PC-3 (cell line): ENCODE data around the gene RHOV. TPM values are rescaled to one million over a fixed set of nuclear protein-coding genes. Genes with fewer than 3 reads are reported as not detected.

Experiments used
- ATAC-seq: fragments of 200-7000 bp; cut with Tn5 transposase; 2 replicates; pipeline ENCODE4 v1.9.1; 2020; ENCODE audit warnings: mild to moderate bottlenecking, moderate library complexity
- BruUV-seq: library from RNA; stranded (reverse); fragments of 400-500 nt; replicated peaks from 2 replicates; lab custom pipeline; 2021; lab: Mats Ljungman, UMichigan
- CTCF ChIA-PET: fragments of 300-600 bp; sonication (Branson Sonifier 250); formaldehyde crosslinking; loops from one replicate; lab custom pipeline; 2022; ENCODE audit warnings: antibody characterized with exemption; lab: Charles Lee
- POLR2A ChIA-PET: fragments of 300-600 bp; sonication (Branson Sonifier 250); formaldehyde crosslinking; loops from one replicate; lab custom pipeline; 2022; ENCODE audit warnings: antibody characterized with exemption; ENCODE audit not compliant: unreplicated experiment; lab: Charles Lee
- DNase-seq: peaks from one replicate; pipeline ENCODE4 v3.0.0-alpha.2; 2015
- H2AFZ ChIP-seq: fragments of 300-600 bp; sonication (generic); 2 replicates; pipeline ENCODE4 v1.6.0; 2016; ENCODE audit warnings: antibody characterized with exemption, low read length
- H3F3A ChIP-seq: fragments of 300-600 bp; sonication (generic); one replicate; pipeline ENCODE4 v1.6.0; 2017; ENCODE audit warnings: antibody characterized with exemption, low read length, control low read depth, mild to moderate bottlenecking; ENCODE audit not compliant: unreplicated experiment
- H3K27ac ChIP-seq: fragments of 300-600 bp; sonication (generic); 2 replicates; pipeline ENCODE4 v1.5.1; 2016; ENCODE audit warnings: mild to moderate bottlenecking, low read length
- H3K27me3 ChIP-seq: fragments of 300-600 bp; sonication (generic); 2 replicates; pipeline ENCODE4 v1.6.1; 2016; ENCODE audit warnings: low read length, mixed read lengths
- H3K36me3 ChIP-seq: fragments of 300-600 bp; sonication (generic); 2 replicates; pipeline ENCODE4 v1.6.1; 2016; ENCODE audit warnings: low read depth, mixed run types, low read length, mixed read lengths
- H3K4me1 ChIP-seq: fragments of 300-600 bp; sonication (generic); 2 replicates; pipeline ENCODE4 v1.5.1; 2016; ENCODE audit warnings: low read length; ENCODE audit not compliant: insufficient read depth
- H3K4me2 ChIP-seq: fragments of 300-600 bp; sonication (generic); 2 replicates; pipeline ENCODE4 v1.6.0; 2016; ENCODE audit warnings: low read length
- H3K4me3 ChIP-seq: fragments of 300-600 bp; sonication (generic); 2 replicates; pipeline ENCODE4 v1.5.1; 2016; ENCODE audit warnings: mild to moderate bottlenecking, low read length, mixed read lengths
- H3K79me2 ChIP-seq: fragments of 300-600 bp; sonication (generic); 2 replicates; pipeline ENCODE4 v1.6.1; 2017; ENCODE audit warnings: low read length, mixed read lengths
- H3K9ac ChIP-seq: fragments of 300-600 bp; sonication (generic); 2 replicates; pipeline ENCODE4 v1.6.0; 2016; ENCODE audit warnings: mild to moderate bottlenecking, low read length
- H3K9me2 ChIP-seq: fragments of 300-600 bp; sonication (generic); replicated peaks from 2 replicates; pipeline ENCODE4 v1.6.1; 2016; ENCODE audit warnings: mixed run types, low read length, mixed read lengths
- H3K9me3 ChIP-seq: fragments of 300-600 bp; sonication (generic); 2 replicates; pipeline ENCODE4 v1.6.1; 2016; ENCODE audit warnings: low read length, mixed read lengths
- H4K20me1 ChIP-seq: fragments of 300-600 bp; sonication (generic); 2 replicates; pipeline ENCODE4 v1.6.1; 2016; ENCODE audit warnings: low read length, mixed read lengths
- CTCF ChIP-seq: fragments of 300-600 bp; sonication (generic); conservative IDR thresholded peaks from 2 replicates; pipeline ENCODE4 v1.5.1; 2017; ENCODE audit warnings: antibody characterized with exemption, low read depth, mild to moderate bottlenecking, low read length
- EZH2 ChIP-seq: fragments of 300-600 bp; sonication (generic); IDR thresholded peaks from one replicate; pipeline ENCODE4 v1.6.1; 2017; ENCODE audit warnings: antibody characterized with exemption, mild to moderate bottlenecking, low read length; ENCODE audit not compliant: unreplicated experiment
- EZH2phosphoT487 ChIP-seq: fragments of 300-600 bp; sonication (generic); IDR thresholded peaks from 2 replicates; pipeline ENCODE4 v1.6.1; 2018; ENCODE audit warnings: mild to moderate bottlenecking, antibody characterized with exemption, low read length, borderline replicate concordance
- intact Hi-C: fragments of 100-400 bp; cut with micrococcal nuclease; formaldehyde crosslinking; loops from 2 replicates; pipeline ENCODE4 v1.9.0; 2023
- total RNA-seq: library from RNA; depleted of rRNA; stranded (reverse); fragments of >200 nt; gene quantifications from 2 replicates; pipeline ENCODE4 v1.2.3, GENCODE V29; 2014

Gene RHOV
- total RNA-seq, 1 experiment from 2014 or later: 39.5 TPM

DNA sequence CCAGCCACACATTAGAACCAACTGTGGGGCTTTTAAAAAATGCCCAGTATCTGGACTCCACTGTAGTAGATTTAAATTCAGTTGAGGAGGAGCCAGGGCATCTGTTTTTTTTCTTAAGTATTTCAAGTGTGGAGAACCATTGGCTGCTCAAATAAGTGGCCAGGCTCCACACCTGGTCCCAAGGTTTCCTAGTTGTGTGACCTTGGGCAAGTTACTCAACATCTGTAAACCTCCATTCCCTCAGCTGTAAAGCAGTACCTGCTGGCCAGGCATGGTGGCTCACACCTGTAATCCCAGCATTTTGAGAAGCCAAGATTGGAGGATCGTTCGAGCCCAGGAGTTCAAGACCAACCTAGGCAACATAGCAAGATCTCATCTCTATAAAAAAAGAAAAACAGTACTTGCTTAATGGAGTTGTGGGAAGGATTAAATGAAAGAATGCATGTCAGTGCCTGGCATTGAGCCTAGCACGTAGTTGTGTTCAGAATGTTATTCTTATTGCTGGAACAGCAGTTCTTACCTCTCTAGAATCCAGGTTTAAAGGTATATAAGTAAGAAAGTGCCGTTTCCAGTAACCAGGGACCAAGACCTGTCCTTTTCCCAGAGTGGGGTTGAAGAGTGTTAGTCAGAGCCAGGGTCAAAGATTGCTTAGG is 47.5 kb downstream of the RHOV start:
- H3K79me2 ChIP-seq: no peaks in the 10 kb centered on the region
- no TSS peak for BruUV-seq
- no peak overlapping the region for H2AFZ ChIP-seq
- H4K20me1 ChIP-seq: no peaks in the 10 kb centered on the region
- intact Hi-C loops: no loop called here
- peak overlapping the region; percentile 87 for H3K27ac ChIP-seq
- H3K36me3 ChIP-seq: no peaks in the 10 kb centered on the region
- H3K4me1 ChIP-seq: peaks cover 44% of the 10 kb centered on the region
- DNase-seq (no peak), ATAC-seq (no peak)
- 0 out of 2 replicates have a peak overlapping the region, but pooled peaks have one; percentile 7 for H3K4me3 ChIP-seq
- no peaks in the 10 kb centered on the region for H3K27me3 ChIP-seq
- TF ChIP-seq EZH2phosphoT487 (no peak), EZH2 (no peak), CTCF (no peak)
- H3K9ac ChIP-seq: peak overlapping the region; percentile 36; the same call in 1 of the 2 replicates
- H3F3A ChIP-seq: peaks cover 3% of the 10 kb centered on the region
- ChIA-PET CTCF (no interaction called here), POLR2A (no interaction called here)
- no peaks in the 10 kb centered on the region for H3K9me2 ChIP-seq
- H3K4me2 ChIP-seq: peak overlapping the region; percentile 59
- H3K9me3 ChIP-seq: no peaks in the 10 kb centered on the region

GRCh38 chr15:40825661-40826422 is 48.2 kb downstream of the RHOV start:
- peaks cover 41% of the 10 kb centered on the region for H3K4me1 ChIP-seq
- ChIA-PET CTCF (no interaction called here), POLR2A (no interaction called here)
- no peak overlapping the region for H2AFZ ChIP-seq
- intact Hi-C loops: no loop called here
- no peaks in the 10 kb centered on the region for H3K27me3 ChIP-seq
- peak overlapping the region; percentile 39; the same call in 1 of the 2 replicates for H3K9ac ChIP-seq
- no peaks in the 10 kb centered on the region for H3K36me3 ChIP-seq
- H3K4me3 ChIP-seq: peak overlapping the region; percentile 7; the same call in 1 of the 2 replicates
- no peaks in the 10 kb centered on the region for H3K79me2 ChIP-seq
- H4K20me1 ChIP-seq: no peaks in the 10 kb centered on the region
- H3K4me2 ChIP-seq: peak overlapping the region; percentile 59
- H3K9me3 ChIP-seq: no peaks in the 10 kb centered on the region
- DNase-seq: peak; percentile 81
- no peak for TF ChIP-seq EZH2
- TF ChIP-seq CTCF: no peak
- no peak for TF ChIP-seq EZH2phosphoT487
- ATAC-seq: peak; percentile 36
- peaks cover 3% of the 10 kb centered on the region for H3F3A ChIP-seq
- BruUV-seq: no TSS peak
- H3K9me2 ChIP-seq: no peaks in the 10 kb centered on the region
- peak overlapping the region; percentile 87 for H3K27ac ChIP-seq
